Spleen (tissue), 7 donors: ENCODE measurements around the gene TAB2.

Experiments
- POLR2A ChIP-seq, 3 donors: fragments of 450-650 bp; IDR thresholded peaks; one replicate each; pipeline ENCODE4 v1.5.1; 2017; ENCODE audit warnings: antibody characterized with exemption in 3 of 3, mild to moderate bottlenecking in 1 of 3
- TF ChIP-seq, protein P1 (sequence below), 11 experiments: fragments of 200-600 bp in 7 of 11; fragments of 450-650 bp in 4 of 11; sonication (generic) in 4 of 11; IDR thresholded peaks in 8 of 11; conservative IDR thresholded peaks in 3 of 11; 1 replicate in 7 of 11; 2 replicates in 4 of 11; pipeline versions ENCODE4 v1.4.0 to v1.8.0; 2016 to 2021; ENCODE audit warnings: antibody characterized with exemption in 11 of 11, inconsistent platforms in 4 of 11, mild to moderate bottlenecking in 1 of 11
- donor health status: DM: no; HTN: no; CAD: no; lungs with moderate emphysema.
- donor health status: DM: no; HTN: no; CAD: no.
- donor health status: DM: no; HTN: no; CAD: no.

DNA sequence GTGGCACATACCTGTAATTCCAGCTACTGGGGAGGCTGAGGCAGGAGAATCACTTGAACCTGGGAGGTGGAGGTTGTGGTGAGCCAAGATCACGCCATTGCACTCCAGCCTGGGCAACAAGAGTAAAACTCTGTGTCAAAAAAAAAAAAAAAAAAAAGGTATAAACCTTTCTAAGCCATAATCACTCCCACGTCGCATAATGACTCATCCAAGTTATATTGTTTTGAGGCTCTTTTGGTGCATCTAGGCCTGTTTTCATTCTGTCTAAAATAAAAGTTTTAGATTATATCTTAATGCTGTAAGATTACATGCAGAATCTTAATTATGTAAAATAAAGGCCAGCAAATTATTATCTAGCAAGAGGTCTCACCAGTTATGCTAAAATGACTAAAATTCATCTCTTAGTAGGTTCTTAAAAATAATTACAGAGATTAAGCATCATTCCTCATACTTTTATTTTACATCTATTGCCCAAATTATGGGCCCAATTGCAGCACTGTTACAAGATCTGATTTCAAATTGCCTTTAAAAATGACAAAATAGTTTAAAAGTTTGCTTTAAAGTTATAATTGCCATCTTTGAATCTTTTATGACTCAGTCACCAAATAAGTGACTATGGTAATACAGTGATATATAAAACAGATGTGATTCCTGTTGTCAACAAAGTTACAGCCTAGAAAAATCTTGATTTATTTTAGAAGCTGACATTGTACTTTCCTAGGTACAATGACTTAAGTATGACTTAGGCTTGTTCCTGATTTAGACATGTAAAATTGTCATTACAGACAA is 72.2 kb downstream of the TAB2 start:
- no peak for TF ChIP-seq POLR2A (IDR thresholded peaks at IDR 0.05)
- TF ChIP-seq, protein P1, sequence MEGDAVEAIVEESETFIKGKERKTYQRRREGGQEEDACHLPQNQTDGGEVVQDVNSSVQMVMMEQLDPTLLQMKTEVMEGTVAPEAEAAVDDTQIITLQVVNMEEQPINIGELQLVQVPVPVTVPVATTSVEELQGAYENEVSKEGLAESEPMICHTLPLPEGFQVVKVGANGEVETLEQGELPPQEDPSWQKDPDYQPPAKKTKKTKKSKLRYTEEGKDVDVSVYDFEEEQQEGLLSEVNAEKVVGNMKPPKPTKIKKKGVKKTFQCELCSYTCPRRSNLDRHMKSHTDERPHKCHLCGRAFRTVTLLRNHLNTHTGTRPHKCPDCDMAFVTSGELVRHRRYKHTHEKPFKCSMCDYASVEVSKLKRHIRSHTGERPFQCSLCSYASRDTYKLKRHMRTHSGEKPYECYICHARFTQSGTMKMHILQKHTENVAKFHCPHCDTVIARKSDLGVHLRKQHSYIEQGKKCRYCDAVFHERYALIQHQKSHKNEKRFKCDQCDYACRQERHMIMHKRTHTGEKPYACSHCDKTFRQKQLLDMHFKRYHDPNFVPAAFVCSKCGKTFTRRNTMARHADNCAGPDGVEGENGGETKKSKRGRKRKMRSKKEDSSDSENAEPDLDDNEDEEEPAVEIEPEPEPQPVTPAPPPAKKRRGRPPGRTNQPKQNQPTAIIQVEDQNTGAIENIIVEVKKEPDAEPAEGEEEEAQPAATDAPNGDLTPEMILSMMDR (IDR thresholded peaks at IDR 0.05 in 8 of 11, conservative IDR thresholded peaks at IDR 0.05 in 3 of 11): no peak
